Measurements from ENCODE around the gene ALG6.
"Not testable (repeated sequence)": the region's sequence is repeated elsewhere in the genome, so short reads cannot be mapped to it uniquely, and the experiment has no call there.

Gene ALG6

GRCh38 chr1:63413394-63413793, 46.0 kb downstream of the ALG6 start:
- no peak for DNase-seq (ENCODE audit: low read depth in 2 of 2)

GRCh38 chr1:63414691-63415365, 47.4 kb downstream of the ALG6 start:
- no peak for DNase-seq (ENCODE audit: low read depth in 2 of 2)

- DNase-seq (ENCODE audit: low read depth in 2 of 2): no peak
Measured at GRCh38 chr1:63418101-63418500, 50.7 kb downstream of the ALG6 start.

DNA sequence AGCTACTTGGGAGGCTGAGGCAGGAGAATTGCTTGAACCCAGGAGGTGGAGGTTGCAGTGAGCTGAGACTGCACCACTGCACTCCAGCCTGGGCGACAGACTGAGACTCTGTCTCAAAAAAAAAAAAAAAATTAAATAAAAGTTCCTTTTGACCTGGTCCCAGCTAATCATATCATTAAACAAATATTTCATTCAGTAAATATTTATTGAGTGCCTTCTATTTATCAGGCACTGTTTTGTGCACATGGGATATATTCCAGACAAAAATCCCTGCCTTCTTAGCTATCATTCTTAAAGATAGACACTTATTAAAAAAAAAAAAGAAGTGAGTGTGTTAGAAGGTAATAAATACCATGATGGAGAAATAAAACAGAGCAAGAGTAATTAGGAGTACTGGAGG, 53.3 kb downstream of the ALG6 start:
- not testable (repeated sequence) for DNase-seq (ENCODE audit: low read depth in 2 of 2)

DNA sequence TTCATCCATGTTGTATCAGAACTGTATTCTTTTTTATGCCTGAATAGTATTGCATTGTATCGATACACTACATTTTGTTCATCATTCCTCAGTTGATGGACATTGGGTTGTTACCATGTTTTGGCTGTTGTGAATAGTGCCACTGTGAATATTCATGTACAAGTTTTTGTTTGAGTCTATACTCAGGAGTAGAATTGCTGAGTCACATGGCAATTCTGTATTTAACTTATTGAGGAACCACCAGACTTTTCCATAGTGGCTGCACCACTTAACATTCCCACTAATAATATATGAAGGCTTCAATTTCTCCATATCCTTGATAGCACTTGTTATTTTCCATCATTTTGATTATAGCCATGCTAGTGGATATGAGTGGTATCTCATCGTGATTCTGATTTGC, 56.2 kb downstream of the ALG6 start:
- no peak for DNase-seq (ENCODE audit: low read depth in 2 of 2)

DNA sequence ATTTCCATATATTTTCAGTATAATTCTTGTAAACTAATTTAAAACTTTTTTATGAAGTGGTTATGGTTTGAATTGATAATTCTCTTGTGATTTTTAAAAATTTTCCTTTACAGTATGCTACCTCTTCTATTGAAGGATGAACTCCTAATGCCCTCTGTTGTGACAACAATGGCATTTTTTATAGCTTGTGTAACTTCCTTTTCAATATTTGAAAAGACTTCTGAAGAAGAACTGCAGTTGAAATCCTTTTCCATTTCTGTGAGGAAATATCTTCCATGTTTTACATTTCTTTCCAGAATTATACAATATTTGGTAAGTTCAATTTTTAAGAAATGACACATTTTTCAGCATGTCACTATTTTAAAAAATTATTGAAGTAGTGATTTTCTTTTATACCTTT, 61.4 kb downstream of the ALG6 start:
- no peak for DNase-seq (ENCODE audit: low read depth in 2 of 2)

GRCh38 chr1:63429281-63429680, 61.9 kb downstream of the ALG6 start:
- no peak for DNase-seq (ENCODE audit: low read depth in 2 of 2)

GRCh38 chr1:63435161-63435560, 67.7 kb downstream of the ALG6 start:
- no peak for DNase-seq (ENCODE audit: low read depth in 2 of 2)

GRCh38 chr1:63442141-63442475, 74.7 kb downstream of the ALG6 start:
- no peak for DNase-seq (ENCODE audit: low read depth in 2 of 2)

- no peak for DNase-seq (ENCODE audit: low read depth in 2 of 2)
Measured at GRCh38 chr1:63448731-63449246, 81.4 kb downstream of the ALG6 start.

DNA sequence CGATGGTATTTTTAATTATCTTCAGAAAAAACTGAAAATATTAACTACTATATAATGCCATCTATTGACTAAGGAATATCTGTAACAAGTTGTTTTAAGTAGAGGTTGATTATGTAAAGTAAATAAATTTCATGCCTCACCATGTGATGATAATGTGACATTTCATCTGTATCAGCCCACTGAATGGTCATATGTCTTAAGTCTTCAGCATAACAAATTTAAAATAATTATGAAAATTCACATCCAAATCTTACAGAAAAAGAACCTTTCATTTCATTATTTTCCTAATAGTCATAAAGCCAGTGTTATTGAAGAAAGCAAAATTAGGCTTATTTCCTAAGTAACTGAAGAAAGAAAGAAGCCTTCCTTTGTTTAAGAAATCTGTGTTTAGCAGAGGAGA, 83.0 kb downstream of the ALG6 start:
- DNase-seq (ENCODE audit: low read depth in 2 of 2): no peak

DNA sequence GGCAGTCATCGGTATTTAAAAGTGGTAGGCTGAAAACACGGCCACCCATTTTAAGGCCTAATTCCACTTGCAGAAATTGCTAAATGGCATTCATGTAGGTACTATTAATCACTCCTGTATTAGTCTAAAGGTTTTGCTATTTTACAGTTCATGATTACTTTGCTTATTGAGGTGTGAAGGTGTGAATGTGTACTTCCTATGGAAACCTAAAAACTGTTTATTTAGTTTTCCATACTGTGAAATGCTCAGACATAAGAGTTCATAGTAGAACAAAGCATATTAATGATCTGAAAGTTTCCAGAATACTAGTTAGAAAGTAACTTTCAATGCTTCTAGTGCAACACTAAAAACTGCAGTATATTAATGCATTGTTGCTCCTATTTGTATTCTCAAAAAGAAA, 85.8 kb downstream of the ALG6 start:
- DNase-seq (ENCODE audit: low read depth in 2 of 2): no peak

- no peak for DNase-seq (ENCODE audit: low read depth in 2 of 2)
Measured at GRCh38 chr1:63454269-63454668, 86.8 kb downstream of the ALG6 start.

- DNase-seq (ENCODE audit: low read depth in 2 of 2): no peak
Measured at GRCh38 chr1:63458750-63459149, 91.3 kb downstream of the ALG6 start.

DNA sequence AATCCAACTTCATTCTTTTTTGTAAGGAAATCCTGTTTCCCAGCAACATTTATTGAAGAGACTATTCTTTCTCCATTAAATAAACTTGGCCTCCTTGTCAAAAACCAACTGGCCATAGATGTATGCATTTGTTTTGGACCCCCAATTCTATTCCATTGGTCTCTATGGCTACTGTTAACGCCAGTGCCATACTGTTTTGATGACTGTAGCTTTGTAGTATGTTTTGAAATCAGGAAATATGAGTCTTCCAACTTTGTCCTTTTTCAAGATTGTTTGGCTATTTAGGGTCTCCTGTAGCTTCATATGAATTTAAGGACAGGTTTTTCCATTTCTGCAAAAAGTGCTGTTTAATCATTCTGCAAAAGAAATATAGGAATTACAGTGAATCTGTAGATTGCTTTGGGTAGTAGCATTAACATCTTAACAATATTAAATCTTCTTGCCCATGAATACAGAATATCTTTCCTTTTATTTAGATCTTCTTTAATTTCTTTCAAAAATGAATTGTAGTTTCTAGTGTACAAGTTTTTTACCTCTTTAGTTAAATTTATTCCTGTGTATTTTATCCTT, 94.3 kb downstream of the ALG6 start:
- DNase-seq (ENCODE audit: low read depth in 2 of 2): no peak

- no peak for DNase-seq (ENCODE audit: low read depth in 2 of 2)
Measured at GRCh38 chr1:63463248-63463647, 95.8 kb downstream of the ALG6 start.

DNA sequence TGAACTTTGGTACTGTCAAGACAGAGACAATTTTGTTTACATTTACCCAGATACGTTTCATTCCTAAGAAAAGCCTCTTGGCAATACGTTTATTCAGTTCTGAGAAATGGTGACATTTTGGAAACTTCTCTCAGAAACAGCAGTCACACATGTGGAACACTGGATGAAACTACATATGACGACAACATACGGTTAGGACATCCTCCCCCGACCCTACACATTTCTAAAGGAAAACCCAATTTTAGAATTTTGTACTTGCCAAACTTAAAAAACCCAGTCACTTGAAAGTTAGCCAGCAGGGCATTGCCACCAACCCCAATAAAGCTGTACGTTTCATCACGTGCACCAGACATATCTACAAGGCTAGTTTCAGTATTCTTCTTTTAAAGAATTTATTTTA, 98.8 kb downstream of the ALG6 start:
- no peak for DNase-seq (ENCODE audit: low read depth in 2 of 2)

- DNase-seq (ENCODE audit: low read depth in 2 of 2): no peak
Measured at GRCh38 chr1:63466759-63467158, 99.3 kb downstream of the ALG6 start.

GRCh38 chr1:63468683-63469082, 101.3 kb downstream of the ALG6 start:
- DNase-seq (ENCODE audit: low read depth in 2 of 2): not testable (repeated sequence)

GRCh38 chr1:63475761-63476160, 108.3 kb downstream of the ALG6 start:
- no peak for DNase-seq (ENCODE audit: low read depth in 2 of 2)

DNA sequence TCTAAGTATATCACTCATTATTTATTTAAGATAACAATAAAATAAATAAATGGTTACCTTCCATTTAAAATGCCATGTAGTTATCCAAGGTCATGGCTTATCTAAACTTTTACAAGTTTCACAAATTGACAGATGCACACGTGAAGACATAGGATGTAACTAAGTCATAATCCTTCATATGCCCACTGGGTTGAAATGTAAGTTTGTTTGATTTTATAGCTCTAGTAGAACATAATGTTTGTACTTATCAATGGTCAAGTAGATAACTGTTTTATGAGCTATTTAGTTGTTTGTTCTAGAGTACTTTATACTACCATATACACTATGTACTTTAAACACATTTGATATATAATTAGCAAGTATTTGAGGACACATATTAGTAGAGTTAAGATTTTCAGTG, 112.6 kb downstream of the ALG6 start:
- DNase-seq (ENCODE audit: low read depth in 2 of 2): no peak

DNA sequence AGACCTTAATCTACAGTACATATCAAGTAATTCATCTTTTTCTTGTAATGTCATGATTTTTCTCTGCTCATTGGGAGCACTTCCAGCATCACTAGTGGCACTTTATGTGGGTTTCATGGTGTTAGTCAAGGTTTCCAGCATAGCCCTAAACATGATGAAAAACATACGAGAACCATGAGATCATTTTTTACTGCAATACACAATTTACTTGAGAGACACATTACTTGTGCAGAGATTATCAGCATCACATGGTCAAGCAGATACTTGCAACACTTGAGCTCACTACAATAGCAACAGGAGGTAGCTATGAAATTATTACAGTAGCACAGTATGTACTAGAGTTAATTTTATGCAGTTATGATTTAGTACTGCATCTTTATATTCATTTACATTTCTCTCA, 119.2 kb downstream of the ALG6 start:
- DNase-seq (ENCODE audit: low read depth in 2 of 2): no peak

GRCh38 chr1:63487336-63488065, 120.1 kb downstream of the ALG6 start:
- no peak for DNase-seq (ENCODE audit: low read depth in 2 of 2)
